ENCODE results near the gene CACNA1C.

The CACNA1C gene

DNA sequence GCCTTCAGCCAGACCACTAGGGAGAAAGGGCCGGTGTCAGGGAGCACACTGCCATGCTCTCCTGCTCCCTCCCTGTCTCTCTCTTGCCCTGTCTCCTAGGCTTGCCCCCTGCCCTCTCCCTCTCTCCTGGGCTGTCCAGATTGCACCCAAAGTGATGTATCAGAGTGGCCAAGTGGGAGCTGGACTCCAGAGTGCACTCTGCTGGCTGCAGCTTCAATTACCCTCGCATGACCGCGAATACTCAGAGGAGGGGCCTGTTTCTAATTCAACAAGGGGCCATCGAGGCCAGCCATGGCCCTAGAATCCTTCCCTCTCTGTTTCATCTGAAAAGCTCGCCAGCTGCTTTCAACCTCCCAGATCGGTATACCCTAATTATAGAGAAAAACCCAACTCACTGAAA lies 535.6 kb downstream of the CACNA1C start:
- DNase-seq, result no peak
- no peak for ATAC-seq

DNA sequence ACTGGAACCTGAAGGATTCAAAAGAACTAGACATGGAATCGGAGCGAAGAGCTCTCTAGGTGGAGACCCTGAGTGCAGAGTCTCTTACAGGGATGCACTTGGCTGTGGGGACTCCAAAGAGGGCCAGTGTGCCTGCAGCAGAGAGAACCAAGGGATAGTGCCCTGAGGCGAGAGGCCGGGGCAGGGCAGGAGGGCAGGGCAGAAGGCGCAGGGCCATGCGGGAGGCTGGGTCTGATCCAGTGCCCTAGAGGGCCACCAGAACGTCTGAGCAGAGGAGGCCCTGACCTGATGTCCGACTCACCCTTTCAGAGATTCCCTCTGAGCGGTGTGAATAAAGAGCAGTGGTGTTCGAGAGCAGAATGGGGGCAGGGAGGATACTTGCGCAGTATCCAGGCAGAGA lies 536.6 kb downstream of the CACNA1C start:
- no peak for ATAC-seq
- DNase-seq, result no peak

DNA sequence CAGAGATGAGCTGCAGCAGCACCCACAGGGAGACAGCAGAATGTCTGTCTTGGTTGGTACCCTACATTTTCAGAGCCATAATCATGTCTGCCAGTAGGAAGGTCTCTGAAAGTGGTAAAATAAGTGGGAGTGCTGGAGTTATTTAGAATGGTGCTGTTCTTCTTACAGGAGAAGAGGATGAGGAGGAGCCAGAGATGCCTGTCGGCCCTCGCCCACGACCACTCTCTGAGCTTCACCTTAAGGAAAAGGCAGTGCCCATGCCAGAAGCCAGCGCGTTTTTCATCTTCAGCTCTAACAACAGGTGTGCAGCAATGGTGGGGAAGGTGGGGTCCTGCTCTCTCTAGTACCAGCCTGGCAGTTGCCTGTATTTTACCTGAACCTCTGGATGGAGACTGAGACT lies 540.3 kb downstream of the CACNA1C start:
- no peak for ATAC-seq
- no peak for DNase-seq

DNA sequence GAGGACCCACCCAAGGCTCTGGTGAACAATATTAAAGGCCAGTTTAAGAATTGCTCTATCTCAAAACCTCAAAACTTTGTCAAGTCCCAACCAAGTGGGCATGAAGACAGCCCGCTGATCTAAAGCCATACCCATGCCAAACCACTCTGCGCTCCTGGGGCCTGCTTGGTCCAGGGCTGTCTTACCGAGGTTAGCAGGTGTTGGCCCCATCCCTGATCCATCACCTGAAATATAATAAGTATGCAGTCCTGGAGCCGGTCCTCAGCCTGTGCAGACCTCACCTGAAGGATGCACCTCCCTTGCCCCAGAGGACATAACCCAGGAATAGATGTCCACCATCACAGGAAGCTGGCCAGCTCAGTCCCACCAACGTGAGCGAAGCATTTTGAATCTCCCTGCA lies 543.7 kb downstream of the CACNA1C start:
- ATAC-seq (no peak), DNase-seq (no peak)

- no peak for DNase-seq
- ATAC-seq, result no peak
Observed at GRCh38 chr12:2605301-2605700, 552.5 kb downstream of the CACNA1C start.

- DNase-seq (no peak), ATAC-seq (no peak)
Observed at GRCh38 chr12:2606186-2606910, 553.6 kb downstream of the CACNA1C start.

GRCh38 chr12:2607881-2608607 lies 555.3 kb downstream of the CACNA1C start:
- DNase-seq (no peak), ATAC-seq (no peak)

GRCh38 chr12:2608608-2608945 lies 555.8 kb downstream of the CACNA1C start:
- DNase-seq (no peak), ATAC-seq (no peak)

- DNase-seq, result no peak
- ATAC-seq, result no peak
Observed at GRCh38 chr12:2609020-2609419, 556.2 kb downstream of the CACNA1C start.

- ATAC-seq (no peak), DNase-seq (no peak)
Observed at GRCh38 chr12:2610358-2610757, 557.6 kb downstream of the CACNA1C start.

- DNase-seq, result peak; percentile 37
- ATAC-seq, result peak; percentile 93
Observed at GRCh38 chr12:2613326-2614073, 560.7 kb downstream of the CACNA1C start.

- ATAC-seq (no peak), DNase-seq (no peak)
Observed at GRCh38 chr12:2614341-2614740, 561.6 kb downstream of the CACNA1C start.

- ATAC-seq, result no peak
- DNase-seq, result no peak
Observed at GRCh38 chr12:2615665-2616402, 563.0 kb downstream of the CACNA1C start.

- ATAC-seq, result no peak
- DNase-seq, result no peak
Observed at GRCh38 chr12:2616763-2617162, 564.0 kb downstream of the CACNA1C start.

GRCh38 chr12:2617365-2617764 lies 564.6 kb downstream of the CACNA1C start:
- ATAC-seq (no peak), DNase-seq (no peak)

DNA sequence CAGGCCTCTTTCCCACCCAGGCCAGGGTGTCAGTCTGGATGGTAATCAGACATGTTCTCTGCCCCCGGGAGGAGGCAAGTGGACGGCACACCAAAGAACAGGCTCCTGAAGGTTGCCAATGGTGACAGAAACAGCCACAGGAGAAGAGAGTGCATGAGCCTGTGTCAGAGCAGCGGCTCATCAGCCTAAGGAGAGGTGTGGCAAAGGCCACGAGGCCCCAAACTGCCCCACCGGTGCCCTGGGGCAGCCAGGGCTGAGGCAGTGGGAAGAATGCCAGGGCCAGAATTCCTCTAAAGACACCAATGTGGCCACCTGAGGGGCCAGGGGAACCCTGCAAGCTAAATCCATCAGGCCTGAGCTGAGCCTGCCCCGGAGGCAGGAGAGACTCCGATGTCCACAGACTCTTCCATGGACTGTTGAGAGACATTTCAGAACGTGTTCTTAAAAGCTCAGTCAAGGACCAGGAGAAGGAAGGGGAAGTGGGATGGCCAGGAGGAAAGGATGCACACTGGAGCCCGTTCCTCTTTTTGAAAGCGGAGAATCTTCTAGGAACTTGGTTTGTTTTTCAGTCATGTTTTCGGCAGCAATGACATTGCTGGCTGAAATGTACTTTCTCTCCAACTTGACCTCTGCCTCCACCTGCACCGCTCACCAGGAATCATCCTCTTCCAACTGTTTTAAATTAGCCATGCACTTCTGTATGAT lies 565.7 kb downstream of the CACNA1C start:
- no peak for DNase-seq
- no peak for ATAC-seq

GRCh38 chr12:2619136-2619535 lies 566.3 kb downstream of the CACNA1C start:
- ATAC-seq (no peak), DNase-seq (no peak)

GRCh38 chr12:2622460-2622859 lies 569.7 kb downstream of the CACNA1C start:
- ATAC-seq (no peak), DNase-seq (no peak)

GRCh38 chr12:2623472-2623871 lies 570.7 kb downstream of the CACNA1C start:
- ATAC-seq, result no peak
- DNase-seq, result no peak

DNA sequence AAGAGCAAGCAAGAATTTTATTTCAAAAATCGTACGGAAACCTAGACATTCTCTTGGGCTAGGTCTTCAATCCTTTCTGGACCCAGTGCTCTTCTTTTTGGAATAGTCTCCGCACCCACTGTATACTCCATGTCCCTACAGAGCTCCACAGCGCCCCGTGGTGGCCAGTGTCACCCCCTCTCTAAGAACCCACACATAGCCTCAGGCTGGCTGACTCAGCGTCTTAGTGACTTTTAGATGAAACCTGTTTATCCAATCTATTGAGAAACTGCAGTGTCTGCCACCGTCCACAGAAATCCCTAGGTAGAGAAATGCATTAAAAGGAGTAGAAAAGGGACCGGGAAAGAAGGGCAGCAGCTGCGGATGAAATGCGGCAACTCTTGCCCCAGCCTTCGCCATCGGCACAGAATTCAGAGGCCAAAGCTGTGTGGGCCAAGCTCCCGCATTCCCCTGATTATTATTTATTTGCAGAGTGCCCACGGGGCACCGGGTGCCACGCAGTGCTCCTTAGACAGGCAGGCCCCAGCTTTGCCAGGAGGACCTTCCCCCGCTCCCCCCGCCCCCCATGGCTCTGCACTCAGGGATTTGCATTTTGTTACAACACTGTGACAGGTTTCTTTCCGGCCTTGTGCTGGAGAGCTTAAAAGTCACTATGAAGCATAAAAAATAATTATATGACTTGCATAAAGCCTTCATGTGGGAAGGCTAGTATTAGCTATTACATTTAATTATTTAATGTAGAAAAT lies 571.9 kb downstream of the CACNA1C start:
- ATAC-seq (no peak), DNase-seq (peak; percentile 34)

DNA sequence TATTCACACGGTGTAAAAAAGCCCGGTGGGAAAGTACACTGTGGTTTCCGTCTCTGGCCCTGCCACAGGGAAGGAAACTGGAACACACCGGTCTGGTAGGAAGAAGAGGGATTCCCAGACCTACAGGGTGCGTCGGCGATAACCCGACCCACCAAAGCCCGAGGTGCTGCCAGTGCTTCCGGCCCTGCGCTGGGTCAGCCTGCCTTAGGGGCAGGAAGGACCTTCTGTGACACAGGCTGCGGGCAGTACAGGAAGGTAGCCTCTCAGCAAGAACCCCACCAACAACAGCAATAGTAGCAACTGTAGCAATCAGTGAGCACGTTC lies 572.5 kb downstream of the CACNA1C start:
- ATAC-seq (no peak), DNase-seq (no peak)

Measured in stimulated activated naive CD8-positive, alpha-beta T cell treated with anti-CD3 and anti-CD28 coated beads, Interleukin-15, Interleukin-2, amounts not matched to agents 100 U/mL and 50 U/mL, for 24 hours (primary cell).